Mammary epithelial cell (primary cell): ENCODE results near the gene EPYC.

ENCODE experiments used
- EZH2 ChIP-seq: IDR thresholded peaks from 2 replicates; pipeline ENCODE4 v1.6.1; 2012; ENCODE audit warnings: low read length, inconsistent platforms, borderline replicate concordance
- TF ChIP-seq, protein P1 (sequence below), 2 donors: IDR thresholded peaks in 1 of 2; conservative IDR thresholded peaks in 1 of 2; 2 replicates each; pipeline ENCODE4 v1.5.1; 2011 to 2012; ENCODE audit warnings: inconsistent platforms in 2 of 2, low read length in 2 of 2, mild to moderate bottlenecking in 2 of 2, control low read depth in 1 of 2, low read depth in 1 of 2; ENCODE audit not compliant: insufficient read depth in 1 of 2; ENCODE audit errors: extremely low read depth in 1 of 2

DNA sequence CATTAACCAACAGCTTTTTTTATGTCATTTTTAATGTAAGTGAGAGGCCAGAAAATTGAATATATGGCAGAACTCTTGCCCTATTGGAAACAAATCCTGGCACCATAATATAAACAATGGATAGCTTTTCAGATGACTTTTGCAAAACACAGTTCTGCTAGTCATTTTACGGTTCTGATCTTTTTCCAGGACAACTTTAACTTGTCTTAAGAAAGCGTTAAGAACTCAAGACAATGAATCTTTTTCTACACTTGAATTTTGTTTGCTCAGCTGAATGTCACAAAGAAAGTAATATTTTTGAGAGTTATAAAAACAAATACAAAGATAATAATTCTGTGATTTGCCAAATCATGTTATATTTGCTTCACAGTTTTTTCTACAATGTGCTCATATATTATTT is 39.8 kb upstream of the EPYC start:
- no peak for TF ChIP-seq EZH2
- TF ChIP-seq, protein P1, sequence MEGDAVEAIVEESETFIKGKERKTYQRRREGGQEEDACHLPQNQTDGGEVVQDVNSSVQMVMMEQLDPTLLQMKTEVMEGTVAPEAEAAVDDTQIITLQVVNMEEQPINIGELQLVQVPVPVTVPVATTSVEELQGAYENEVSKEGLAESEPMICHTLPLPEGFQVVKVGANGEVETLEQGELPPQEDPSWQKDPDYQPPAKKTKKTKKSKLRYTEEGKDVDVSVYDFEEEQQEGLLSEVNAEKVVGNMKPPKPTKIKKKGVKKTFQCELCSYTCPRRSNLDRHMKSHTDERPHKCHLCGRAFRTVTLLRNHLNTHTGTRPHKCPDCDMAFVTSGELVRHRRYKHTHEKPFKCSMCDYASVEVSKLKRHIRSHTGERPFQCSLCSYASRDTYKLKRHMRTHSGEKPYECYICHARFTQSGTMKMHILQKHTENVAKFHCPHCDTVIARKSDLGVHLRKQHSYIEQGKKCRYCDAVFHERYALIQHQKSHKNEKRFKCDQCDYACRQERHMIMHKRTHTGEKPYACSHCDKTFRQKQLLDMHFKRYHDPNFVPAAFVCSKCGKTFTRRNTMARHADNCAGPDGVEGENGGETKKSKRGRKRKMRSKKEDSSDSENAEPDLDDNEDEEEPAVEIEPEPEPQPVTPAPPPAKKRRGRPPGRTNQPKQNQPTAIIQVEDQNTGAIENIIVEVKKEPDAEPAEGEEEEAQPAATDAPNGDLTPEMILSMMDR (conservative IDR thresholded peaks at IDR 0.05 in 1 of 2, IDR thresholded peaks at IDR 0.05 in 1 of 2; ENCODE audit: extremely low read depth in 1 of 2, insufficient read depth in 1 of 2, low read depth in 1 of 2, low read length in 2 of 2), result no peak
